HG02763 (cell line): ENCODE measurements around the gene SWT1.
"Not testable (repeated sequence)": the region's sequence is repeated elsewhere in the genome, so short reads cannot be mapped to it uniquely, and the experiment has no call there.

Experiments used
- ATAC-seq: cut with Tn5 transposase; IDR thresholded peaks from one replicate; pipeline ENCODE4 v1.9.1; 2021; ENCODE audit warnings: mild to moderate bottlenecking, moderate library complexity; ENCODE audit not compliant: unreplicated experiment

The SWT1 gene

GRCh38 chr1:185318431-185319138 is 161.6 kb downstream of the SWT1 start:
- no peak for ATAC-seq

GRCh38 chr1:185319139-185319475 is 162.1 kb downstream of the SWT1 start:
- ATAC-seq, result no peak

- not testable (repeated sequence) for ATAC-seq
Observed at GRCh38 chr1:185321104-185321503, 164.1 kb downstream of the SWT1 start.

DNA sequence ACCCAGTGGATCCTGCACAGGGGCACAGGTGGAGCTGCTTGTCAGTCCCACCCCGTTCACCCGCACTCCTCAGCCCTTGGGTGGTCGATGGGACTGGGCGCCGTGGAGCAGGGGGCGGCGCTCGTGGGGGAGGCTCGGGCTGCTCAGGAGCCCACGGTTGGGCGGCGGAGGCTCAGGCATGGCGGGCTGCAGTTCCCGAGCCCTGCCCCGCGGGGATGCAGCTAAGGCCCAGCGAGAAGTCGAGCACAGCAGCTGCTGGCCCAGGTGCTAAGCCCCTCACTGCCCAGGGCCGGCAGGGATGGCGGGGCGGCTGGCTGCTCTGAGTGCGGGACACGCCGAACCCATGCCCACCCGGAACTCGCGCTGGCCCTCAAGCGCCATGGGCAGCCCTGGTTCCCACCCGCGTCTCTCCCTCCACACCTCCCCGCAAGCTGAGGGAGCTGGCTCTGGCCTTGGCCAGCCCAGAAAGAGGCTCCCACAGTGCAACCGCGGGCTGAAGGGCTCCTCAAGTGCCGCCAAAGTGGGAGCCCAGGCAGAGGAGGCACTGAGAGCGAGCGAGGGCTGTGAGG is 164.8 kb downstream of the SWT1 start:
- not testable (repeated sequence) for ATAC-seq

DNA sequence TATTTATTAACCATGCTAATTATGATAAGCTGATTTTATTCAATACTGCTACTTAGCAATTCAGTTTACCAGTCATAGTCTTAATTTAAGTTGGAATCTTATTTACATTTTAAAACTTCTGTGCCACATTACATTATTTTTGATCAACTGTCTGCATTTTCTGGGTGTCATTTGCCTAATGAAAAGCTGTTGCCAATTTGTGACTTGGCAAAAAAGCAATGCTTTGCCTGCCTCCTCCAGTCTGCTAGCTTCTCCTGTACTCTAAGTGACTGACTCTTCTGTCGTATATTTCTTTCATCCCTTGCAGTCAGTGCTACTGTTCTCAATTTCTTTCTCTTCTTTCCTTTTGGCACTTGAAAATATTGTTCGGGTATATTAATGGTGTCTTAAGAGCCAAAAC is 165.7 kb downstream of the SWT1 start:
- ATAC-seq, result no peak

GRCh38 chr1:185324118-185324517 is 167.2 kb downstream of the SWT1 start:
- ATAC-seq, result no peak

- ATAC-seq, result no peak
Observed at GRCh38 chr1:185325413-185325812, 168.4 kb downstream of the SWT1 start.

- ATAC-seq, result no peak
Observed at GRCh38 chr1:185328255-185328654, 171.3 kb downstream of the SWT1 start.

DNA sequence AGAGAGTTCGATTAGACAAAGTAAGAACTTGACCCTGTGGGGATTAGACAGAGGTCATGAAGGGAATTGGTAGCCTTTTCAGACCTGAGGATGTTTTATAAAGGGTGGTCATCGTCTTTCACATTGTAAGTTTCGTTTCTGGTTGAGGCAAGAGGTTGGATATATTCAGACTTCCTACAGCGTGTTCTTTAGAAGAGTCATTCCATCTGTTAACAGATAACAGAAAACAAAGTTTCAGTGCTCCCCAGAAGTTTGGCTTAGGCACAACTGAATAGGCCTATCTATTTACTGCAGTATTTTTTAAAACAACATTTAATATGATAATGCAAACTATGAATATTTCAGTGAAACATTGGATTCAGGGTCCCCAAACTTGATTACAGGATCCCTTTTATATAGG is 177.2 kb downstream of the SWT1 start:
- no peak for ATAC-seq

DNA sequence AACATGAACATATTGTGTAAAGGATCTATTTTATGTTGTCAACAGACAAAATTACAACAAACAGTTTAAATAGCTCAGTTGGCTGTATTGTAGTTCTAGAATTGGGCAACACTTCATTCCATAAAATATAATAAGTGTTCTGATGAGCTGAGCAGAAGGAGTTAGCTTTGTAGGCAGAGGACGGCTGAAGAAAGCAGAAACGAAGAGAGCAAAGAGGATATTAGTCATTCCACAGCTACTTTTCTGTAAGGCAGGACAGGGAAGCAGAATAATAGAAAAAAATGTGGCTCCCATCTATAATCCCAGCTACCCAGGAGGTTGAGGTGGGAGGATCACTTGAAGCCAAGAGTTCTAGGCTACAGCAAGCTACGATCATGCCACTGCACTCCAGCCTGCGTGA is 180.3 kb downstream of the SWT1 start:
- no peak for ATAC-seq

DNA sequence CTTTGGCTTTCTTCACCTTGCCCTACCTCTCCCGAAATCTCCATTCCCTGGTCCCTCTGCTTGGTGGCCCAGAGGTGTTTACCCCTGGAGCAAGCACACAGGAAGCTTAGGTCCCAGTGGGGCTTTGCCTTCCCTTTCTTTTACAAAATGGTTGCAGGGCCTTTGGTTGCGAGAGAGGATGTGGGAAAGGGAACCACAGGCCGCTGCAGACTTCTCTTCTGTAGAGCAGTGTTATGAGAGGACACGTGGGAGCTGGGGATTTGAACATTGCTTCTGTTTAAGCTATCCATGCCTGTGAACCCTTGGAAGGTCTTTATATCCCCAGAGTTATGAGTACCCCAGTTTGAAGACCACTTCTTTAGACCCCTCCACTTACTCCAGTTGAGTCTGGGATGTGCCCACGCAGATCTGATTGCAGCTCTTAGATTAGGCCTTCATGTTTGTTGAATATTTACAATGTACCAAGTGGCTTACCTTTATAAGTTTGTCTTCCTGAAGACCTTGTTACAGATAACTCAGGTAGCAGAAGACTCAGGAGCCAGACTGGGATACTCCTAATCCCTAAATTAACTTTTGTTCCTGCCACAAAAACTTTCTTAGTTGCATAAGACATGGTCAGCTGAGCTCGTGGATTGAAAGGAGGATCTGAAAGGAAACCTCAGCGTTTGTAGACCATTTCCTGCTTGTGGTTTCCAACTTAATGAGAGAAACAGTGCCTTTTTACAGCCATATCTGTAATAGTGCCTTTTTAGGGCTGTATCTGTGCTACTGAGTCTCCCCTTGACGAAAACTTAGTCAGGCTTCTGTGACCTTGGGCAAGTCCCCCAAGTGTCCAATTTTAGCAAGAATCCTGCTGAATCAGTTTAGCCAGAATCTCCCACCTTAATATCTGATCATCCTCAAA is 182.0 kb downstream of the SWT1 start:
- peak; percentile 95 for ATAC-seq

DNA sequence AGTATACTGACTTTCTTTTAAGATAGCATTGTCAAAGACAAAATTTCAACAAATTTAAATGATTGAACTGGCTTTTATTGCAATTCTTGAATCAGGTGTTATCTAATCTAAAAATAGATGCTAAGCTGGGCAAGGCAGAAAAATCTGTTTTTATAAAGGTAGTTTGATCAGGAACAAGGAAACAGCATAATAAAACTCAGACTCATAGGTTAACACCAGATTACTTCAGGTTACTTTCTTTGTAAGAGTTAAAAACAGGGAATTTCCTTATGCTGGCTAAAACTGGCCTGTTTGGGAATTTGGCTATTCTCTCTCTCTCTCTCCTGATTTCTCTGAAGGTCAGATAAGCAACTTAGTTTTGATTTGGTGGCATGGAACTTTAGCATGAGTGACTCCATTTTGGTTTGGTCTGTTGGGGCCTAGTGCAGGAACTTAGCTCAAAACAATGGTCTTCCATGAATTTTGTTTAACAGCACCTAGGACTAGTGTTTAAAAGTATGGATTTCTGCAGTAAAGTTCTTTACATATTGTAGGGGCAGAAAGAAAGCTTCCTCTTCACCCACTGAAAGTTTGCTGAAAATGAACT is 184.3 kb downstream of the SWT1 start:
- ATAC-seq, result no peak
